Gastrocnemius medialis (tissue), 4 donors: ENCODE measurements around the gene RELCH.

Experiments used
- POLR2A ChIP-seq, 2 donors: fragments of 450-650 bp; IDR thresholded peaks; one replicate each; pipeline ENCODE4 v1.6.1; 2017; ENCODE audit warnings: antibody characterized with exemption in 2 of 2, mild to moderate bottlenecking in 2 of 2, moderate library complexity in 2 of 2
- TF ChIP-seq, protein P1 (sequence below), 5 experiments: fragments of 450-650 bp in 3 of 5; fragments of 200-600 bp in 2 of 5; sonication (generic) in 2 of 5; IDR thresholded peaks in 4 of 5; conservative IDR thresholded peaks in 1 of 5; 1 replicate in 4 of 5; 2 replicates in 1 of 5; pipeline ENCODE4 v1.5.1; 2016 to 2019; ENCODE audit warnings: antibody characterized with exemption in 5 of 5, mild to moderate bottlenecking in 3 of 5, moderate library complexity in 3 of 5

DNA sequence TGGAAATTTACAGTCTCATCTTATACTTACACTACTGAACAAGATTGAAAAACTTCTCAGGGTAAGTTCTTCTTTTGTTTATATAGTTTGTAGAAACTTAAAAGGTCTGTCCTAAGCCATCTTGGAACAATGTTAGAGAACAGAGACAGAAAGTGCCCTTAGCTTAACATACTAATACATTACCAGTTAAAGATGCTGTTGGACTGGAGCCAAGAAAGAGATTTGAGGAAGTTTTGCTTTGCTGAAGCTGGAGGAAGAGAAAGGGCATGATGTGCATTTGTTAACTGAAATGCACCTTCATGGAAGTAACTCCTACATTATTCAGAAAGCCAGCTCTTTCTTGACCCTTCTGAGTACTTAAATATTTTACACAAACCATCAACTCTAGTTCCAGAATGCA is 71.6 kb downstream of the RELCH start:
- no peak for TF ChIP-seq POLR2A (IDR thresholded peaks at IDR 0.05)
- TF ChIP-seq, protein P1, sequence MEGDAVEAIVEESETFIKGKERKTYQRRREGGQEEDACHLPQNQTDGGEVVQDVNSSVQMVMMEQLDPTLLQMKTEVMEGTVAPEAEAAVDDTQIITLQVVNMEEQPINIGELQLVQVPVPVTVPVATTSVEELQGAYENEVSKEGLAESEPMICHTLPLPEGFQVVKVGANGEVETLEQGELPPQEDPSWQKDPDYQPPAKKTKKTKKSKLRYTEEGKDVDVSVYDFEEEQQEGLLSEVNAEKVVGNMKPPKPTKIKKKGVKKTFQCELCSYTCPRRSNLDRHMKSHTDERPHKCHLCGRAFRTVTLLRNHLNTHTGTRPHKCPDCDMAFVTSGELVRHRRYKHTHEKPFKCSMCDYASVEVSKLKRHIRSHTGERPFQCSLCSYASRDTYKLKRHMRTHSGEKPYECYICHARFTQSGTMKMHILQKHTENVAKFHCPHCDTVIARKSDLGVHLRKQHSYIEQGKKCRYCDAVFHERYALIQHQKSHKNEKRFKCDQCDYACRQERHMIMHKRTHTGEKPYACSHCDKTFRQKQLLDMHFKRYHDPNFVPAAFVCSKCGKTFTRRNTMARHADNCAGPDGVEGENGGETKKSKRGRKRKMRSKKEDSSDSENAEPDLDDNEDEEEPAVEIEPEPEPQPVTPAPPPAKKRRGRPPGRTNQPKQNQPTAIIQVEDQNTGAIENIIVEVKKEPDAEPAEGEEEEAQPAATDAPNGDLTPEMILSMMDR (IDR thresholded peaks at IDR 0.05 in 4 of 5, conservative IDR thresholded peaks at IDR 0.05 in 1 of 5), result no peak
